Omental fat pad (tissue), 4 donors: ENCODE data around the gene TNS1. TPM values are rescaled to one million over a fixed set of nuclear protein-coding genes. Genes with fewer than 3 reads are reported as not detected.

Source experiments
- ATAC-seq: fragments of 150-250 bp; one replicate; pipeline ENCODE4 v1.9.1; 2016; ENCODE audit warnings: mild to moderate bottlenecking, moderate library complexity; ENCODE audit not compliant: low FRiP score
- DNase-seq: peaks from one replicate; pipeline ENCODE4 v3.0.0-alpha.2; 2019; ENCODE audit warnings: low spot score
- total RNA-seq, 4 donors: library from RNA; depleted of rRNA; stranded (reverse); fragments of >200 nt; gene quantifications; one replicate each; pipeline ENCODE4 v1.1.0, GENCODE V29; 2016
- TF ChIP-seq, protein P1 (sequence below), 3 donors: fragments of 450-650 bp; IDR thresholded peaks; one replicate each; pipeline ENCODE4 v1.5.1; 2016 to 2017; ENCODE audit warnings: antibody characterized with exemption in 3 of 3, mild to moderate bottlenecking in 3 of 3, moderate library complexity in 2 of 3

The TNS1 gene
- total RNA-seq, 4 donors from 2014 or later: 135 to 453 (median 361) TPM

DNA sequence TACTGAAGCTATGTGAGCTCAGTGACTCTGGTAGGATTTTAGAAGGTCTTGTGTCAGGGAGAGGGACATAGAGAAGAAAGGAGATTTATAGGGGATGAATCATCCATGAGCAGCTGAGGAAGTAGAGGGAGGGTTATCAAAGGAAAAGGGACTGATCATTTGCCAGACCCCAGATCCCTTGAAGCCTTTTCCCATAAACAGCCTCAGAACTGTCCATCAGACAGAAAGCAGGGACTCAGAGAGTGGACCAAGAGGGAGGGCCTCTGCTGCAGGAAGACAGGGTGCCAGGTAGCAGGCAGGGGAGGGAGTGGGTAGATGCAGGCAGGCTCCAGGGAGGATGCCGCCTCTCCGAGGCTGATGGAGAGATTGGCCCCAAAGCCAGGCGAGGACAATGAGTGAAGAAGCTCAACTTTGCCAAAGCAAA lies 133.9 kb downstream of the TNS1 start:
- no peak for ATAC-seq
- TF ChIP-seq, protein P1, sequence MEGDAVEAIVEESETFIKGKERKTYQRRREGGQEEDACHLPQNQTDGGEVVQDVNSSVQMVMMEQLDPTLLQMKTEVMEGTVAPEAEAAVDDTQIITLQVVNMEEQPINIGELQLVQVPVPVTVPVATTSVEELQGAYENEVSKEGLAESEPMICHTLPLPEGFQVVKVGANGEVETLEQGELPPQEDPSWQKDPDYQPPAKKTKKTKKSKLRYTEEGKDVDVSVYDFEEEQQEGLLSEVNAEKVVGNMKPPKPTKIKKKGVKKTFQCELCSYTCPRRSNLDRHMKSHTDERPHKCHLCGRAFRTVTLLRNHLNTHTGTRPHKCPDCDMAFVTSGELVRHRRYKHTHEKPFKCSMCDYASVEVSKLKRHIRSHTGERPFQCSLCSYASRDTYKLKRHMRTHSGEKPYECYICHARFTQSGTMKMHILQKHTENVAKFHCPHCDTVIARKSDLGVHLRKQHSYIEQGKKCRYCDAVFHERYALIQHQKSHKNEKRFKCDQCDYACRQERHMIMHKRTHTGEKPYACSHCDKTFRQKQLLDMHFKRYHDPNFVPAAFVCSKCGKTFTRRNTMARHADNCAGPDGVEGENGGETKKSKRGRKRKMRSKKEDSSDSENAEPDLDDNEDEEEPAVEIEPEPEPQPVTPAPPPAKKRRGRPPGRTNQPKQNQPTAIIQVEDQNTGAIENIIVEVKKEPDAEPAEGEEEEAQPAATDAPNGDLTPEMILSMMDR (IDR thresholded peaks at IDR 0.05): no peak
- no peak for DNase-seq

DNA sequence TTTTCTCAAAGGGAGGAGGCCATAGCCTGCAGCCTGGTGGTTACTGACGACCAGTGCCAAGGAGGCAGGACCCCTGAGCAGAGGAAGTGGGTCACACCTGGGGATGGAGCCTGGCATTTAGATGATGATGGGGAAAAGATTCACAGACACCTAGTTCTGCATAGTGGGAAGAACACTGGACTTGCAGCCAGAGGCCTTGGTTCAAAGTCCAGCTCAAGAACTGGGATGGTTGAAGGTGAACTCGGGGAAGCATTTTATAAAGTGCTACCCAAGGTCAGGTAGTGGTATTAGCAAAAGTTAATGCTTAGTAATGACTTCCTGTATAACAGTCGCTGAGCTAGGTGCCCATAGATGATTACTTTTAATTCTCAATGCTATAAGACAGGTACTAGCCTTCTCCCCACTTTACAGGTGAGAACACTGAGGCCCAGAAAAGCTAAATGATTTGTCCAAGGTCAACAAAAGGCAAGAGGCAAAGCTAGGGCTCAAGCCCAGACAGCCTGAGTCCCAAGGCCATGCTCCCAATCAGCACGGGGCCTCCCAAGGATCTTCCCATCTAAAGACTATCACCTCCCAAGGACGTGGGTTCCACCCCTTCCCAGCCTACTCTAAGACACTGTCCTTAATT lies 134.4 kb downstream of the TNS1 start:
- TF ChIP-seq, protein P1 (IDR thresholded peaks at IDR 0.05): no peak
- DNase-seq (no peak), ATAC-seq (no peak)

DNA sequence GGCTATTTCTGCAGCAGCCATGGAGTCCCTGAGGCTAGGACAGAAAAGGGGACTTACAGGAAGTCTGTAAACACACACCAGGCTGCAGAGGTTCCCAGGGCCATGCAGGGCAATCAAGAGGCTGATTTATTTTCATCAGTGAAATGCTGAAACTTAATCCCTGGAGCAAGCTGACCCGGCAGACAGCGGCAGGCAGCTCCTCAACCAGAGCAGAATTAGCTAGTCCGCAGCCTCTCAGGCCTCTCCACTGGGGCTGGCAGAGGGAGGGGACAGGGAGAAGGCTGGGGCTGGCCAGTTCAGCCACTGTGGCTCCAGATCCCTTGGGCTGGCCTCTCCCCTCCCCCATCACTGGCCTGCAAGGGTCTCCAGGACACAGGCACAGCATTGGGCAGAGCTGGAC lies 136.3 kb downstream of the TNS1 start:
- no peak for DNase-seq
- TF ChIP-seq, protein P1 (IDR thresholded peaks at IDR 0.05): no peak
- no peak for ATAC-seq

DNA sequence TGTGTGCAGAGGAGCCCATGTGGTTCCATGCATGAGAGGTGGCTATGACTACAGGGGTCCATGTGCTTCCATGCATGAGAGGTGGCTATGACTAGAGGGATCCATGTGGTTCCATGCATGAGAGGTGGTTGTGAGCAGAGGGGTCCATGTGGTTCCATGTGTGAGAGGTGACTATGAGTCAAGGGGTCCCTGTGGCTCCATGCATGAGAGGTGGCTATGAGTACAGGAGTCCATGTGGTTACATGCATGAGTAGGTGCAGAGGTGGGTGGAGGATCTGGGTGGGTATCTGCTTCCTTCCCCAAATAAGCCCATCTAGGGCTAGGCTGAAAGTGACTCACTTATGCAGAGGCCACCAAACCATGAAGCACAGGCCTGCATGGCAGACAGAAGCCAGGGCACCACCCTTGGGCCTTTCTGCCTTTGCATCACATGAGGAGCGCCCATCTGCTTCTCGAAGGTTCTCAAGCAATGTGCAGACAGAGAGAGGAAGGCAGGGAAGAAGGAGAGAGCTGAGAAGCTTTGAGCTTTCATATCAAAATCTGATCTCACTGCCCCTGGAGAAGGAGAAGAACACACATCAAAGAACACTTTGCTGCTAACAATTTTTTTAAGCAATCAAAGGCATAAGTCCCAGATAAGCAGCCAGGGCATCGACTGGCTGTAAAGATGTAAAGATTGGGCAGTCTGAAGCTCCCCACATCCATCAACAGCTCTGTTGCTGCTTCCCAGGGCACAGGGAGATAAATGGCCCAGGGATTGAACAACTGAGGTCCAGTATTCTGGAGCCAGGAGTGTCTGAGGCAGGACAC lies 137.6 kb downstream of the TNS1 start:
- no peak for ATAC-seq
- DNase-seq: no peak
- TF ChIP-seq, protein P1 (IDR thresholded peaks at IDR 0.05): no peak

DNA sequence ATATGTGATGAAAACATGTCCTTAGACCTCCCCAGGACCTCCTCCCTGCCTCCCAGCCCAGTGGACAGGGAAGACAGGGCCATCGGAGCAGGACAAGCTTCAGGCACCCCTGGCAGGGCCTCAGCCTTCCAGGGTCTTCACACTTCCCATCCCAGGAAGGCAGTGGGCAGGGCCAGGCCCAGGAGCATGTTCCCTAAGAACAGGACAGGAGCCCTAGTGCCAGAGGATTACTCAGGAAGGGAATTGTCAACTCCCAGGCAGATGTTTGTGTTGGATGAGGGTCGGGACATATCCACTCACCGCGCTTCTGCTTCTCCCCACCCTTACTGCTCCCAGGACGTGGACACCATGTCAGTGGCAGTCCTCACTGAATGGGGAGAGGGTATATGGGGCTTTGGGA lies 138.9 kb downstream of the TNS1 start:
- ATAC-seq (no peak), DNase-seq (no peak)
- TF ChIP-seq, protein P1 (IDR thresholded peaks at IDR 0.05): no peak

DNA sequence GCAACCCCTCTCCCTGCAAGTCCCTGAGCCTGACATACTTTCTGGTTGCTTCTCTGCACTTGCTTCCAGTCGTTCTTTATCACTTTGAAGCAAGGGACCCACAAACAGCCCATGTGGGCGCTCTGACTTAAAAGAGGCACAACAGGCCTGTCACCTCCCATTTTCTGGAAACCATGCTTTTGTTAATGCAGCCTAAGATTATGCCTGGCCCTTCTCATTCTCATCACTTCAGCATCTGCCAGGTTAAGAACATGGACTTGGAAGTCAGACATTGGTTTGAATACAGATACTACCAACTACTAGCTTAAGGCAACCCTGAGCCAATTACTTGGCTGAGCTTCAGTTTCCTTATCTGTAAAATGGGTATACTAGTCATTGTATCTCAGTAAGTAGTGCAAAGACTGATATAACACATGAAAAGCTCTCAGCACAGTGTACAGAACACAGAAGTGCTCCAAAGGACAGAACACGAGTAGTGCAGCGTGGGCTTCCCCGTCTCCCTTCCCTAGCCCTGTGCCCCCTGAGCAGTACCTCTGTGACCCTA lies 141.4 kb downstream of the TNS1 start:
- no peak for ATAC-seq
- no peak for DNase-seq
- TF ChIP-seq, protein P1 (IDR thresholded peaks at IDR 0.05): no peak
